HepG2 (cell line): ENCODE measurements around the gene VSIG2. TPM values are rescaled to one million over a fixed set of nuclear protein-coding genes. Genes with fewer than 3 reads are reported as not detected.

Experiments used
- LCORL ChIP-seq, 2 experiments: fragments of 450-650 bp in 1 of 2; sonication (generic) in 1 of 2; formaldehyde crosslinking in 1 of 2; IDR thresholded peaks; 2 replicates each; pipeline versions ENCODE4 v1.5.0 to v1.6.1; 2017 to 2020; ENCODE audit warnings: antibody characterized with exemption in 1 of 2, missing genetic modification reagents in 1 of 2
- SETDB1 ChIP-seq: sonication (generic); formaldehyde crosslinking; IDR thresholded peaks from 2 replicates; pipeline ENCODE4 v1.5.1; 2020; ENCODE audit warnings: missing genetic modification reagents, mild to moderate bottlenecking, borderline replicate concordance
- ZNF20 ChIP-seq: sonication (generic); formaldehyde crosslinking; IDR thresholded peaks from 2 replicates; pipeline ENCODE4 v1.4.0; 2020; ENCODE audit warnings: mild to moderate bottlenecking, moderate library complexity, missing genetic modification reagents
- ZNF234 ChIP-seq: sonication (generic); formaldehyde crosslinking; conservative IDR thresholded peaks from 2 replicates; pipeline ENCODE4 v1.5.1; 2020; ENCODE audit warnings: mild to moderate bottlenecking, missing genetic modification reagents
- ZNF44 ChIP-seq: sonication (generic); formaldehyde crosslinking; IDR thresholded peaks from 2 replicates; pipeline ENCODE4 v1.5.1; 2020; ENCODE audit warnings: mild to moderate bottlenecking, missing genetic modification reagents
- ZNF616 ChIP-seq: sonication (generic); formaldehyde crosslinking; IDR thresholded peaks from 2 replicates; pipeline ENCODE4 v1.5.0; 2020; ENCODE audit warnings: low read depth, mild to moderate bottlenecking, missing genetic modification reagents
- polyA plus RNA-seq, 8 experiments: library from polyadenylated mRNA; depleted of rRNA in 3 of 8; stranded (reverse) in 7 of 8; unstranded in 1 of 8; fragments of >200 nt; fragmentation: Illumina TruSeq in 4 of 8; extraction: Trizol in 4 of 8; gene quantifications; 2 replicates each; pipeline versions ENCODE4 v1.2.1 to v1.2.3, GENCODE V29; 2011 to 2016; ENCODE audit warnings: low read depth in 4 of 8, missing spikeins in 1 of 8, mixed read lengths in 1 of 8; ENCODE audit not compliant: insufficient read depth in 1 of 8
- total RNA-seq, 5 experiments: library from RNA; depleted of rRNA; stranded (reverse); fragments of >200 nt; fragmentation: Illumina TruSeq; extraction: Trizol; gene quantifications; 2 replicates each; pipeline ENCODE4 v1.2.3, GENCODE V29; 2016; ENCODE audit warnings: low read depth in 1 of 5
- TF ChIP-seq, protein P1 (sequence below), 2 experiments: sonication (generic) in 1 of 2; formaldehyde crosslinking in 1 of 2; IDR thresholded peaks; 2 replicates each; pipeline versions ENCODE4 v1.4.0 to v1.6.1; 2018 to 2020; ENCODE audit warnings: missing genetic modification reagents in 2 of 2, borderline replicate concordance in 1 of 2, low read depth in 1 of 2, mild to moderate bottlenecking in 1 of 2, missing biosample characterization in 1 of 2
- TF ChIP-seq, protein P2 (sequence below): sonication (generic); formaldehyde crosslinking; IDR thresholded peaks from 2 replicates; pipeline ENCODE4 v1.4.0; 2020; ENCODE audit warnings: missing genetic modification reagents
- TF ChIP-seq, protein P3 (sequence below): sonication (generic); formaldehyde crosslinking; IDR thresholded peaks from 2 replicates; pipeline ENCODE4 v1.4.0; 2020; ENCODE audit warnings: missing genetic modification reagents, mild to moderate bottlenecking, borderline replicate concordance
- TF ChIP-seq, protein P4 (sequence below): sonication (generic); formaldehyde crosslinking; IDR thresholded peaks from 2 replicates; pipeline ENCODE4 v1.5.1; 2020; ENCODE audit warnings: missing genetic modification reagents, mild to moderate bottlenecking, borderline replicate concordance
- TF ChIP-seq, protein P5 (sequence below): sonication (generic); formaldehyde crosslinking; IDR thresholded peaks from 2 replicates; pipeline ENCODE4 v1.4.0; 2020; ENCODE audit warnings: mild to moderate bottlenecking, missing genetic modification reagents

VSIG2 gene
- total and polyA plus RNA-seq, 2 of the 13 experiments (the other 11 are each of a cell fraction or from before 2014, with no cell fraction given): 0.80 to 2.7 TPM

DNA sequence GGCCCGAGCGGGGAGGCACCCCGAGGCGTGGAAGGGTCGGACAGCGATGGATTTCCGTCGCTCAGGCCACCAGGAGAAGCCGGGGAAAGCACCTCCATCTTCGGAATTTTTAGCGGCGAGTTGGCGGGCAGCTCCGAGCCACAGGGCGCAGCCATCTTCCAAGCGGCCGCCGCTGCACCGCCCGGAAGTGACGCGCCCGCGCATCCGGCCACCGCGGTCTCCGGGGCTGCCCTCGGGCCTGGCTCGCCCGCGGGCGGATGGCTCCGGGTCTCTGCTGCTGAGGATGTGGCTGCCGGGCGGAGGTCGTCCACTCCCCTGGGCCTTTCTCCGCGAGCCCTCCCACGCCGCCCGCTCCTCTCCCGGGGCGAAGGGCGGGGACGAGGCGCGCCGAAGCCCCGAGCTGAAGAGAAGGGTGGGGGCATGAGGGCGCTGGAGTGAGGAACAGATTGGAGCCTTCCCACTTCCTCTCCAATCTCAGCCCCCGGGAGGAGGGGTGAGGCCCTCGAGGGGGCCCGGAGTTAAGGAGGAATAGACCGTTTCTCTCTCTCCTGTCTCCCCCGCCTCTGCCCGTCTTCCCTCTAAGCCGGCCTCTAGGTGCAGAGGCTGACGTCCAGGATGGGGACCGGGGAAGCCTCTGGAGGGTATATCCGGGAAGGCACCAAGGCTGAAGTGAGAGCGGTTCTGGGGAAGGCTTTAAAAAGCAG is 48.3 kb upstream of the VSIG2 start, which contains the start of gene MSANTD2 (continued):
- TF ChIP-seq ZNF44 (CRISPR knock-in tag): no peak
- TF ChIP-seq ZNF234 (CRISPR knock-in tag): peak; percentile 67; the same call in 1 of the 2 replicates
- TF ChIP-seq, protein P1, sequence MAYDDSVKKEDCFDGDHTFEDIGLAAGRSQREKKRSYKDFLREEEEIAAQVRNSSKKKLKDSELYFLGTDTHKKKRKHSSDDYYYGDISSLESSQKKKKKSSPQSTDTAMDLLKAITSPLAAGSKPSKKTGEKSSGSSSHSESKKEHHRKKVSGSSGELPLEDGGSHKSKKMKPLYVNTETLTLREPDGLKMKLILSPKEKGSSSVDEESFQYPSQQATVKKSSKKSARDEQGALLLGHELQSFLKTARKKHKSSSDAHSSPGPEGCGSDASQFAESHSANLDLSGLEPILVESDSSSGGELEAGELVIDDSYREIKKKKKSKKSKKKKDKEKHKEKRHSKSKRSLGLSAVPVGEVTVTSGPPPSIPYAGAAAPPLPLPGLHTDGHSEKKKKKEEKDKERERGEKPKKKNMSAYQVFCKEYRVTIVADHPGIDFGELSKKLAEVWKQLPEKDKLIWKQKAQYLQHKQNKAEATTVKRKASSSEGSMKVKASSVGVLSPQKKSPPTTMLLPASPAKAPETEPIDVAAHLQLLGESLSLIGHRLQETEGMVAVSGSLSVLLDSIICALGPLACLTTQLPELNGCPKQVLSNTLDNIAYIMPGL (CRISPR knock-in tag; IDR thresholded peaks at IDR 0.05; ENCODE audit: borderline replicate concordance in 1 of 2, low read depth in 1 of 2): peak; percentile 45 to 85; a peak in 3 of 4 replicates
- TF ChIP-seq SETDB1: no peak
- TF ChIP-seq ZNF616 (CRISPR knock-in tag): 0 out of 2 replicates have a peak, but pooled peaks have one; percentile 82
- TF ChIP-seq, protein P2, sequence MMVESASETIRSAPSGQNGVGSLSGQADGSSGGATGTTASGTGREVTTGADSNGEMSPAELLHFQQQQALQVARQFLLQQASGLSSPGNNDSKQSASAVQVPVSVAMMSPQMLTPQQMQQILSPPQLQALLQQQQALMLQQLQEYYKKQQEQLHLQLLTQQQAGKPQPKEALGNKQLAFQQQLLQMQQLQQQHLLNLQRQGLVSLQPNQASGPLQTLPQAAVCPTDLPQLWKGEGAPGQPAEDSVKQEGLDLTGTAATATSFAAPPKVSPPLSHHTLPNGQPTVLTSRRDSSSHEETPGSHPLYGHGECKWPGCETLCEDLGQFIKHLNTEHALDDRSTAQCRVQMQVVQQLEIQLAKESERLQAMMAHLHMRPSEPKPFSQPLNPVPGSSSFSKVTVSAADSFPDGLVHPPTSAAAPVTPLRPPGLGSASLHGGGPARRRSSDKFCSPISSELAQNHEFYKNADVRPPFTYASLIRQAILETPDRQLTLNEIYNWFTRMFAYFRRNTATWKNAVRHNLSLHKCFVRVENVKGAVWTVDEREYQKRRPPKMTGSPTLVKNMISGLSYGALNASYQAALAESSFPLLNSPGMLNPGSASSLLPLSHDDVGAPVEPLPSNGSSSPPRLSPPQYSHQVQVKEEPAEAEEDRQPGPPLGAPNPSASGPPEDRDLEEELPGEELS (CRISPR knock-in tag): no peak
- TF ChIP-seq, protein P3, sequence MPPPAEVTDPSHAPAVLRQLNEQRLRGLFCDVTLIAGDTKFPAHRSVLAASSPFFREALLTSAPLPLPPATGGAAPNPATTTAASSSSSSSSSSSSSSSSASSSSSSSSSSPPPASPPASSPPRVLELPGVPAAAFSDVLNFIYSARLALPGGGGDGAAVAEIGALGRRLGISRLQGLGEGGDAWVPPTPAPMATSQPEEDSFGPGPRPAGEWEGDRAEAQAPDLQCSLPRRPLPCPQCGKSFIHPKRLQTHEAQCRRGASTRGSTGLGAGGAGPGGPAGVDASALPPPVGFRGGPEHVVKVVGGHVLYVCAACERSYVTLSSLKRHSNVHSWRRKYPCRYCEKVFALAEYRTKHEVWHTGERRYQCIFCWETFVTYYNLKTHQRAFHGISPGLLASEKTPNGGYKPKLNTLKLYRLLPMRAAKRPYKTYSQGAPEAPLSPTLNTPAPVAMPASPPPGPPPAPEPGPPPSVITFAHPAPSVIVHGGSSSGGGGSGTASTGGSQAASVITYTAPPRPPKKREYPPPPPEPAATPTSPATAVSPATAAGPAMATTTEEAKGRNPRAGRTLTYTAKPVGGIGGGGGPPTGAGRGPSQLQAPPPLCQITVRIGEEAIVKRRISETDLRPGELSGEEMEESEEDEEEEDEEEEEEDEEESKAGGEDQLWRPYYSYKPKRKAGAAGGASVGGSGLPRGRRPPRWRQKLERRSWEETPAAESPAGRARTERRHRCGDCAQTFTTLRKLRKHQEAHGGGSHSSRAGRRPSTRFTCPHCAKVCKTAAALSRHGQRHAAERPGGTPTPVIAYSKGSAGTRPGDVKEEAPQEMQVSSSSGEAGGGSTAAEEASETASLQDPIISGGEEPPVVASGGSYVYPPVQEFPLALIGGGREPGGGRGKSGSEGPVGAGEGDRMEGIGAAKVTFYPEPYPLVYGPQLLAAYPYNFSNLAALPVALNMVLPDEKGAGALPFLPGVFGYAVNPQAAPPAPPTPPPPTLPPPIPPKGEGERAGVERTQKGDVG (CRISPR knock-in tag): no peak
- TF ChIP-seq, protein P4, sequence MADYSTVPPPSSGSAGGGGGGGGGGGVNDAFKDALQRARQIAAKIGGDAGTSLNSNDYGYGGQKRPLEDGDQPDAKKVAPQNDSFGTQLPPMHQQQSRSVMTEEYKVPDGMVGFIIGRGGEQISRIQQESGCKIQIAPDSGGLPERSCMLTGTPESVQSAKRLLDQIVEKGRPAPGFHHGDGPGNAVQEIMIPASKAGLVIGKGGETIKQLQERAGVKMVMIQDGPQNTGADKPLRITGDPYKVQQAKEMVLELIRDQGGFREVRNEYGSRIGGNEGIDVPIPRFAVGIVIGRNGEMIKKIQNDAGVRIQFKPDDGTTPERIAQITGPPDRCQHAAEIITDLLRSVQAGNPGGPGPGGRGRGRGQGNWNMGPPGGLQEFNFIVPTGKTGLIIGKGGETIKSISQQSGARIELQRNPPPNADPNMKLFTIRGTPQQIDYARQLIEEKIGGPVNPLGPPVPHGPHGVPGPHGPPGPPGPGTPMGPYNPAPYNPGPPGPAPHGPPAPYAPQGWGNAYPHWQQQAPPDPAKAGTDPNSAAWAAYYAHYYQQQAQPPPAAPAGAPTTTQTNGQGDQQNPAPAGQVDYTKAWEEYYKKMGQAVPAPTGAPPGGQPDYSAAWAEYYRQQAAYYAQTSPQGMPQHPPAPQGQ: no peak
- TF ChIP-seq ZNF20: no peak
- TF ChIP-seq LCORL (IDR thresholded peaks at IDR 0.05): no peak
- TF ChIP-seq LCORL (CRISPR knock-in tag; IDR thresholded peaks at IDR 0.05): 0 out of 2 replicates have a peak, but pooled peaks have one; percentile 49
- TF ChIP-seq, protein P5, sequence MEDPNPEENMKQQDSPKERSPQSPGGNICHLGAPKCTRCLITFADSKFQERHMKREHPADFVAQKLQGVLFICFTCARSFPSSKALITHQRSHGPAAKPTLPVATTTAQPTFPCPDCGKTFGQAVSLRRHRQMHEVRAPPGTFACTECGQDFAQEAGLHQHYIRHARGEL: 0 out of 2 replicates have a peak, but pooled peaks have one; percentile 46
